ENCODE data around the gene ESR2.
"Not testable (repeated sequence)": the region's sequence is repeated elsewhere in the genome, so short reads cannot be mapped to it uniquely, and the experiment has no call there.

ESR2 gene

GRCh38 chr14:64220056-64220455 is 74.1 kb downstream of the ESR2 start:
- DNase-seq: no peak

DNA sequence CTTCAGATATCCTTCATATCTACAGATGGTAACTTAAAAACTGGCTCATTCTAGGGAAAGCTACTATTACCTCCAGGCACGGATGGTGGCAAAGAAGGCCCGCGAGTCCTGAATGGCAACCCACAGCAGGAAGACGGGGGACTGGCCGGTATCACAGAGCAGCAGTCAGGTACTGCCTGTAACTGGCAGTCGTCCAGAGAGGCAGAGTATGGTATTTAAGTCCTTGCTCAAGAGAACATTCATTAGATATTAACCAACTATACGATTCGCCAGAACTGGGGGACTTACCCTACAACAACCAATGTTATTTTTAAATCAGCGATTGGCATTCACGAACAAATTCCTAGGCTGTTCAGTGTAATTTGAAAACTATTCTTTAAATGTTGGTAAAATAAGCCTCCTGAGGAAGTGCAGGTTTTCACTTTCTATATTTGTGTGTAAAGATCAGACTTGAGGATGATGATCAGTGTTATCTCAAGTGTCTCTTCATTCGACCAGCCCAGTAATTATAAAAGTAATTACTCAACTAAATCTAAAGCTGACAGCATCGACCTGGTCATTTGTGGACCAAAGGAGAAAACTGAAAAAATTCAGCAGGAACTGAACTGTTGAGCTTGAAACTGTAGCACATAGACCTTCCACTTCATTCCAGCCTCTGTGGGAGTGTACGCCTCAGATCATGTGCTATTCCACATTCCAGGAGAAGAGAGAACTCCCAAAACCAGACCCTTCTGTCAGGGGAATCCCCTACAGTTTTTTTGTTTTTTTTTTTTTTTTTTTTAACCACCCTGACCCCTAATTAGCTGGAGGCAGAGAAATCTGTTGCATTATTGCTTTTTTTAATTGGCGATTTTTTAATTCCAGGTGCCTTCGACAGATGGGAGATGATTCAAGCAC is 75.6 kb downstream of the ESR2 start:
- DNase-seq: no peak

GRCh38 chr14:64217834-64218233 is 76.3 kb downstream of the ESR2 start:
- DNase-seq: no peak

- DNase-seq: no peak
Observed at GRCh38 chr14:64217308-64217707, 76.9 kb downstream of the ESR2 start.

DNA sequence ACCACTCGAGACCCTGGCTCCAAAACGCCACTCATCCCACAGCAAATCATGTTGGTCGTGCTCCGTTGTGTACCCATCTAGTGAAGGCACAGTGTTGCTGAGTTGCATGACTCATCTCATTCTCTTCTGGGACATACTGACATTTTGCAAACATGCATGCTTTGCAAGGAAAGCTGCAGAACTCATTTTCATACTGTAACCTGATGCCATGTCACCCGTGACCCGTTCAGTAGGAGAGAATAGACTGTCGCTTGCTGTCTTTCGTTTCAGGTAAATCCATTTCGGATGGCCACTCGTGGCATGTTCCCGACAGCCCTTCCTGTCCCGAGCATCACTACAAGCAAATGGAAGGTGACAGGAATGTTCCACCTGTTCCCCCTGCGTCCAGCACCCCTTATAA is 78.2 kb downstream of the ESR2 start:
- no peak for DNase-seq

DNA sequence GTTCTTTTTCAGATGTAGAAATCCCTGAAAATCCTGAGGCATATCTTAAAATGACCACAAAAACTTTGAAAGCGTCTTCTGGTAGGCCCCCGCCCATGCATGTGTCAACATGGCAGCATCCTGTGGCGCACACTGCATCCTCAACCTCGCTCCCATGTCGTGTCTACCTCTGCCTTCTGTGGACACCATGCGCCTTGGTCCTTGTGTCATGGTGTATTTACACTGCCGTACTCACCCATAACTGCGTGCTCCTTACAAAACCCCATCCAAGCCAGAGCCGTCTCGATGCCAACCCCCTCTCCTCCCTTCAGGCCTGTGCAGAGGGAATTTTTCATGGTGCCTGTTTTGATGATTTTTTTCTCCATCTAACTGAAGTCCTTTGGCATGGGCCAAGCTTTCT is 78.9 kb downstream of the ESR2 start:
- no peak for DNase-seq

- DNase-seq: no peak
Observed at GRCh38 chr14:64213853-64214570, 80.2 kb downstream of the ESR2 start.

GRCh38 chr14:64213086-64213485 is 81.1 kb downstream of the ESR2 start:
- DNase-seq: no peak

GRCh38 chr14:64212666-64213065 is 81.5 kb downstream of the ESR2 start:
- no peak for DNase-seq

DNA sequence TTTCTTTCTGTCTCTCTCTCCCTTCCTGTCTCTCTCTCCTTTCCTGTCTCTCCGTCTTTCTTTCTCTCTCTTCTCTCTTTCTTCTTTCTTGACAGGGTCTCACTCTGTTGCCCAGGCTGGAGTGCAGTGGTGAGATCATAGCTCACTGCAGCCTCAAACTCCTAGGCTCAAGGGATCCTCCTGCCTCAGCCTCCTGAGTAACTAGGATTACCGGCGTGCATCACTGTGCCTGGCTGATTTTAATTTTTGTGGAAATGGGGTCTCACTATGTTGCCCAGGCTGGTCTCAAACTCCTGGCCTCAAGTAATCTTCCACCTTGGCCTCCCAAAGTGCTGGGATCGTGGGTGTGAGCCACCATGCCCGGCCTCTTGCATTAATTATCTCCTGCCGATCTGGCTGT is 83.3 kb downstream of the ESR2 start:
- DNase-seq: not testable (repeated sequence)

DNA sequence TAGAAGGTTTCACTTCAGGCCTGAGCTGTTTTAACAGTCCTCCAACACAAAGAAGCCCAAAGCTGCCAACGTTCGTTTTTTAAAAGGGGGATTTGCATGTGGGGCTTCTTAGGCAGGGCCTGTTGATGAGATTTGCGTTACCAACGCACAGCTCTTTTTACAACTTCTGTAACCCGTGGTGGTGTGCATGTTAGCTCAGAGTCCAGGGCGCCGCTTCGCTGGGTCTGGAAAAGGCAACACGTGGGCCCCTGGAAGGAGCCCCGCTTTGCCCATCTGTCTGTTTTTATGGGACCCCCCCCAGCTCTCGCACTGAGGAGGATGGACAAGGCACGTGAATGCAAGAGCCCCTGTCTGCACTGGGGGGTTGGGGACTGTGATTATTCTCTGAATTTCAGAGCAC is 84.0 kb downstream of the ESR2 start:
- DNase-seq: no peak

GRCh38 chr14:64209444-64210131 is 84.6 kb downstream of the ESR2 start:
- DNase-seq: peak; percentile 26

DNA sequence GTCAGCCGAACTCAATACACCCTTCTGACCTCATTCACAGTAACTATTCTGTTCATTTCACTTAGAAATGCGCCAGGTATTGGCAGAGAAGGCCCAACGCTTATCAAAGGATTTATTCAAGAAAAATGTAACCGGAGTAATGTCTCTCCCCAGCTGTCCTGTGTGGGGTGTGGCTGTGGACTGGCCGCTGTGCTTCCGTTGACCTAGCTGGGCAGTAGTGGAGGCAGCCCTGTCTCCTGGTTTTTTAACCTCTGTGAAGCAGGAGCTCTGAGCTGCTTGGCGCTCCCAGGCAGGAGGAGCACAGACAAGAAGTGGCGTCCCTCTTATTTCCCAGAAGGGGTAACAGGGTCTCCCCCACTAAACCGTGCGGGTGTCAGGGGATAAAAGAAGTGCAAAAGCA is 85.2 kb downstream of the ESR2 start:
- DNase-seq: no peak

- no peak for DNase-seq
Observed at GRCh38 chr14:64208261-64208660, 85.9 kb downstream of the ESR2 start.

GRCh38 chr14:64203366-64204006 is 90.7 kb downstream of the ESR2 start:
- DNase-seq: no peak

DNA sequence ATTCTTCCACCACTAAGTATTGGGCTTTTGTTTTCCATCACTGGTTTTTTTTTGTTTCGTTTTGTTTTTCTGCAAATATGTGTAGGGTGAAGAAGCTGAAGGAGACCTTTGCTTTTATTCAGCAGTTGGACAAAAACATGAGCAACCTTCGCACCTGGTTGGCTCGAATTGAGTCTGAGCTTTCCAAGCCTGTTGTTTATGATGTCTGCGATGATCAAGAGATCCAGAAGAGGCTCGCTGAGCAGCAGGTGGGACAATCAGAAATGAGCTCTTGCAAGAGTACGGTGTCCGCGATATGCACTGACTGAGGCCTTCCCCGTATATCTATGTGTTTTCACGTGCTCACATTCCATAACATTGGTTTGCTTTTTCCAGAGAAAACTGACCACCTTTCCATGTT is 91.5 kb downstream of the ESR2 start:
- no peak for DNase-seq

DNA sequence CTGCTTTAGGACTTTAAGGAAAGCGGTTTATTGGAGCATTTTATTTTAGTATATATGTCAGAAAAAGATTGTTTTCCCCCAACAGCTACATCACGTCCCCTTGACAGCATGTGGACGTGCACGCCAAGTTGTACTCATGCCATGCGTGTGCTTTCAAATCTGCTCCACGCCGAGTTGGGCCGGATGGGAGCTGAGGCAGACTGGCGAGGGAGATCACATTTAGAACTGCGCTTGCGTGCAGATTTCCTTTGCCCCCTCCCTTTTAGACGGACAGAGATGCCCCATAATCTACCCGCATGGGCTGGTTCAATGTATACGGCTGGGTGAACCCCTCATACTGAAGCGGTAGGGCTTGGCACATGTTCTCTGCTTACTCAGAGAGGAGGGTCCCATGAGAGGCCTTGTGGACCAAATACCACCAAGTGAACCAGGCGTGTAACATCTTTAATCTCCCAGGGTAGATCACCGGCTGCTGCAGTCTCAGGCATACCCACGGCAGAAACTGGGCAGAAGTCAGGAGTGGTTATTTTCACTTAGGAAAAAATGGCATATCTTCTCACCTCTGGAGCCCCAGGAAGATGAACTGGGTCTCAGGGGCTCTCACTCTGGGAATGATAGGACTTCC is 92.1 kb downstream of the ESR2 start:
- DNase-seq: peak; percentile 37

DNA sequence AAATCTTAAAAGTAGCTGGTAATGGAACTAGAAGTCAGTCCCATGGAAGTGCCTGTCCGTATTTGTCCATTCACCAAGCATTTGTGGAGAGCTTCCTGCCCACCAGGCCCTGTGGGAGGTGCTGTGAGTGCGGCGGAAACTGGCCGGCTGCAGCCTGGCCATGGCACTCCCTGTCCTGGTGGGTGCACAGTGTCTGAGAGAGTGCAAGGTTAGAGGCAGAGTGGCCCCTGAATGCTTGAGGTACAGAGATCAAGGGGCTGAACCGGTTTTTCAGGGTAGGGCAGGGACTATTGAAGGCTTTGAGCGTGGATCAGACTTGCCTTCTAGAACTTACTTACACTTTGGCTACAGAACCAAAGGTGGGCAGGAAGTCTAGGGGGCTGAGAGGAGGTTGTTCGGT is 92.9 kb downstream of the ESR2 start:
- no peak for DNase-seq

DNA sequence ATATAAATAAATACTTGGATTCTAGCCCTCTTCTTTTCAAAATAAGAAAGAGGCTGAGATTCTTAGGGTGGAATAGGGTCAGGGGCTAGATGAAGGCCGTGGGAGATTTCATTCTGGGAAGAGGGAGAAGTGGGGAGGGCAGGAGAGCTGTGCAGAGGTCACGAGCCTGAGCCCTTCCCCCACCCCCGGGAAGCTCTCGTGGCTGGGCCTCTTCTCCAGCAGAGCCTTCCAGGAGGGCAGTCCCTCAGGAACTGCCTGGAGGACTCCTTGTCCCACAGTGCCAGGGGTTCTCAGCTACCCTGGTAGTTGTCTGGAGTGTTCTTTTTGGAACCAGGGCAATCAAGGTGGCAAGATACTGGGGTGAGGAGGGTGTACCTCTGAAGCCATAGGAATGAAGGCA is 94.0 kb downstream of the ESR2 start:
- DNase-seq: no peak

- DNase-seq: no peak
Observed at GRCh38 chr14:64198486-64198885, 95.7 kb downstream of the ESR2 start.

- DNase-seq: no peak
Observed at GRCh38 chr14:64197996-64198395, 96.2 kb downstream of the ESR2 start.

- peak; percentile 98 for DNase-seq
Observed at GRCh38 chr14:64196814-64197411, 97.3 kb downstream of the ESR2 start.

All from NCI-H2171 treated with DMSO at 0.1 percent for 48 hours (cell line).